HepG2 (cell line): ENCODE measurements around the gene NOC3L. TPM values are rescaled to one million over a fixed set of nuclear protein-coding genes. Genes with fewer than 3 reads are reported as not detected.

Source experiments
- AGO2 ChIP-seq: fragments of 200-400 bp; formaldehyde crosslinking; optimal IDR thresholded peaks from 2 replicates; pipeline ENCODE3; 2017; ENCODE audit warnings: mild to moderate bottlenecking, low read depth, low read length, moderate library complexity
- ASH2L ChIP-seq: fragments of 300-600, 200-600 bp; sonication (generic); IDR thresholded peaks from 2 replicates; pipeline ENCODE4 v1.7.0; 2017; ENCODE audit warnings: low read depth, mild to moderate bottlenecking, moderate library complexity, mixed read lengths, low read length; ENCODE audit not compliant: insufficient read length
- ATF7-NPFF ChIP-seq: sonication (generic); formaldehyde crosslinking; IDR thresholded peaks from 2 replicates; pipeline ENCODE4 v1.8.1; 2023; ENCODE audit warnings: mild to moderate bottlenecking, low read depth, missing genetic modification reagents, moderate library complexity
- HNRNPL ChIP-seq: fragments of 200-400 bp; formaldehyde crosslinking; IDR thresholded peaks from 2 replicates; pipeline ENCODE4 v1.6.1; 2017; ENCODE audit warnings: mild to moderate bottlenecking, low read depth, low read length
- KAT7 ChIP-seq: IDR thresholded peaks from 2 replicates; pipeline ENCODE4 v1.6.1; 2018; ENCODE audit warnings: borderline replicate concordance, missing compliant biosample characterization
- MAZ ChIP-seq, 2 experiments: sonication (generic) in 1 of 2; formaldehyde crosslinking in 1 of 2; IDR thresholded peaks; 2 replicates each; pipeline versions ENCODE4 v1.5.0 to v1.6.1; 2012 to 2020; ENCODE audit warnings: low read depth in 2 of 2, mild to moderate bottlenecking in 2 of 2, borderline replicate concordance in 1 of 2, improper control_type of control experiment in 1 of 2, low read length in 1 of 2, missing genetic modification reagents in 1 of 2, moderate library complexity in 1 of 2
- MEF2D ChIP-seq: sonication (generic); formaldehyde crosslinking; IDR thresholded peaks from 2 replicates; pipeline ENCODE4 v1.5.1; 2020; ENCODE audit warnings: mild to moderate bottlenecking, missing genetic modification reagents
- MEIS2 ChIP-seq: sonication (generic); formaldehyde crosslinking; IDR thresholded peaks from 2 replicates; pipeline ENCODE4 v1.9.0; 2021; ENCODE audit warnings: mild to moderate bottlenecking, missing genetic modification reagents
- MTA3 ChIP-seq: sonication (generic); formaldehyde crosslinking; IDR thresholded peaks from 2 replicates; pipeline ENCODE4 v1.4.0; 2020; ENCODE audit warnings: missing genetic modification reagents
- NONO ChIP-seq, 2 experiments: fragments of 450-650 bp in 1 of 2; sonication (generic) in 1 of 2; formaldehyde crosslinking in 1 of 2; IDR thresholded peaks in 1 of 2; conservative IDR thresholded peaks in 1 of 2; 2 replicates each; pipeline versions ENCODE4 v1.6.1 to v1.8.0; 2017 to 2022; ENCODE audit warnings: mild to moderate bottlenecking in 1 of 2, missing genetic modification reagents in 1 of 2, moderate library complexity in 1 of 2
- NR2C2 ChIP-seq: sonication (generic); formaldehyde crosslinking; IDR thresholded peaks from 2 replicates; pipeline ENCODE4 v1.4.0; 2020; ENCODE audit warnings: missing genetic modification reagents, mild to moderate bottlenecking, moderate library complexity, borderline replicate concordance
- REXO4 ChIP-seq: sonication (generic); formaldehyde crosslinking; IDR thresholded peaks from 2 replicates; pipeline ENCODE4 v1.8.0; 2022; ENCODE audit warnings: missing genetic modification reagents, mild to moderate bottlenecking, borderline replicate concordance
- SALL2 ChIP-seq: sonication (generic); formaldehyde crosslinking; IDR thresholded peaks from 2 replicates; pipeline ENCODE4 v1.8.1; 2023; ENCODE audit warnings: mild to moderate bottlenecking, missing genetic modification reagents, inconsistent platforms
- SOX13 ChIP-seq, 3 experiments: fragments of 450-650 bp in 1 of 3; sonication (generic) in 1 of 3; formaldehyde crosslinking in 1 of 3; IDR thresholded peaks in 2 of 3; conservative IDR thresholded peaks in 1 of 3; 2 replicates each; pipeline versions ENCODE4 v1.5.0 to v1.6.1; 2016 to 2020; ENCODE audit warnings: antibody characterized with exemption in 1 of 3, mild to moderate bottlenecking in 1 of 3, missing compliant biosample characterization in 1 of 3, missing genetic modification reagents in 1 of 3, moderate library complexity in 1 of 3
- XRCC5 ChIP-seq: fragments of 200-400 bp; formaldehyde crosslinking; optimal IDR thresholded peaks from 2 replicates; pipeline ENCODE3; 2017; ENCODE audit warnings: mild to moderate bottlenecking, low read length
- ZBTB42 ChIP-seq: sonication (generic); formaldehyde crosslinking; IDR thresholded peaks from 2 replicates; pipeline ENCODE4 v1.5.0; 2020; ENCODE audit warnings: mild to moderate bottlenecking, missing genetic modification reagents
- ZKSCAN1 ChIP-seq: fragments of 150-350 bp; IDR thresholded peaks from 2 replicates; pipeline ENCODE4 v1.6.1; 2014; ENCODE audit warnings: low read length
- ZNF605 ChIP-seq: sonication (generic); formaldehyde crosslinking; IDR thresholded peaks from 2 replicates; pipeline ENCODE4 v1.8.0; 2022; ENCODE audit warnings: mild to moderate bottlenecking, missing genetic modification reagents
- ZNF678 ChIP-seq: sonication (generic); formaldehyde crosslinking; IDR thresholded peaks from 2 replicates; pipeline ENCODE4 v1.4.0; 2020; ENCODE audit warnings: mild to moderate bottlenecking, missing genetic modification reagents
- polyA plus RNA-seq, 8 experiments: library from polyadenylated mRNA; depleted of rRNA in 3 of 8; stranded (reverse) in 7 of 8; unstranded in 1 of 8; fragments of >200 nt; fragmentation: Illumina TruSeq in 4 of 8; extraction: Trizol in 4 of 8; gene quantifications; 2 replicates each; pipeline versions ENCODE4 v1.2.1 to v1.2.3, GENCODE V29; 2011 to 2016; ENCODE audit warnings: low read depth in 4 of 8, missing spikeins in 1 of 8, mixed read lengths in 1 of 8; ENCODE audit not compliant: insufficient read depth in 1 of 8
- total RNA-seq, 5 experiments: library from RNA; depleted of rRNA; stranded (reverse); fragments of >200 nt; fragmentation: Illumina TruSeq; extraction: Trizol; gene quantifications; 2 replicates each; pipeline ENCODE4 v1.2.3, GENCODE V29; 2016; ENCODE audit warnings: low read depth in 1 of 5
- TF ChIP-seq, protein P1 (sequence below): IDR thresholded peaks from 2 replicates; pipeline ENCODE4 v1.6.1; 2016; ENCODE audit warnings: mild to moderate bottlenecking, missing biosample characterization, missing genetic modification reagents
- TF ChIP-seq, protein P2 (sequence below), 2 experiments: sonication (generic) in 1 of 2; formaldehyde crosslinking in 1 of 2; IDR thresholded peaks; 2 replicates each; pipeline versions ENCODE4 v1.4.0 to v1.6.1; 2016 to 2020; ENCODE audit warnings: borderline replicate concordance in 1 of 2, low read depth in 1 of 2, mild to moderate bottlenecking in 1 of 2, missing genetic modification reagents in 1 of 2
- TF ChIP-seq, protein P3 (sequence below): sonication (generic); formaldehyde crosslinking; IDR thresholded peaks from 2 replicates; pipeline ENCODE4 v1.5.0; 2020; ENCODE audit warnings: missing genetic modification reagents, mild to moderate bottlenecking, borderline replicate concordance
- TF ChIP-seq, protein P4 (sequence below): sonication (generic); formaldehyde crosslinking; IDR thresholded peaks from 2 replicates; pipeline ENCODE4 v1.4.0; 2020; ENCODE audit warnings: missing genetic modification reagents

The NOC3L gene
- total and polyA plus RNA-seq, 2 of the 13 experiments (the other 11 are each of a cell fraction or from before 2014, with no cell fraction given) = 7.8 to 36.6 TPM

DNA sequence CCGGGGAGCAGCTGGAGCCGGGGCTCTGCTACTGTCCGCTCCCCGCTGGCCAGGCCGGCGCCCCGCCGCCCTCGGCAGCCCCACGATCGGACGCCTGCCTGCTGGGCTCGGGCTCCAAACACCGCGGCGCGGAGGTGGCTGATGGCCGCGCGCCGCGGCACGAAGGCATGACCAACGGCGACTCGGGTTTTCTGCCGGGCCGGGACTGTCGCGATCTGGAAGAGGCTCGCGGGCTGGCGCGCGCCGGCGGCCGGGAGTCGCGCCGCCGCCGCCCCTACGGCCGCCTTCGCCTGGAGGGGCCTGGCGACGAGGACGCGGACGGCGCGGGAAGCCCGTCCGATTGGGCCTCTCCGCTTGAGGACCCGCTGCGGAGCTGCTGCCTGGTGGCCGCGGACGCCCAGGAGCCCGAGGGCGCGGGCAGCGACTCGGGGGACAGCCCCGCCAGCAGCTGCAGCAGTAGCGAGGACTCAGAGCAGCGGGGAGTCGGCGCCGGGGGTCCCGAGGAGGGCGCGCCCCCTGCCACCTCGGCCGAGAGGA is 40.2 kb upstream of the NOC3L start (continued):
- TF ChIP-seq ZNF678 (CRISPR knock-in tag) = peak; percentile 43; the same call in 1 of the 2 replicates
- 0 out of 2 replicates have a peak, but pooled peaks have one; percentile 4 for TF ChIP-seq ZBTB42
- TF ChIP-seq MAZ (IDR thresholded peaks at IDR 0.05; ENCODE audit: borderline replicate concordance, low read depth, low read length) = no peak
- peak; percentile 53; the same call in 1 of the 2 replicates for TF ChIP-seq MAZ (CRISPR knock-in tag; IDR thresholded peaks at IDR 0.05; ENCODE audit: low read depth)
- no peak for TF ChIP-seq XRCC5
- TF ChIP-seq SALL2 (CRISPR knock-in tag) = no peak
- 0 out of 2 replicates have a peak, but pooled peaks have one; percentile 8 for TF ChIP-seq NR2C2 (CRISPR knock-in tag)
- TF ChIP-seq AGO2 = peak; percentile 46
- no peak for TF ChIP-seq REXO4 (CRISPR knock-in tag)
- TF ChIP-seq, protein P1, sequence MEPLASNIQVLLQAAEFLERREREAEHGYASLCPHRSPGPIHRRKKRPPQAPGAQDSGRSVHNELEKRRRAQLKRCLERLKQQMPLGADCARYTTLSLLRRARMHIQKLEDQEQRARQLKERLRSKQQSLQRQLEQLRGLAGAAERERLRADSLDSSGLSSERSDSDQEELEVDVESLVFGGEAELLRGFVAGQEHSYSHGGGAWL (CRISPR knock-in tag) = no peak
- TF ChIP-seq SOX13 (IDR thresholded peaks at IDR 0.05) = no peak
- no peak for TF ChIP-seq SOX13 (CRISPR knock-in tag; conservative IDR thresholded peaks at IDR 0.05 in 1 of 2, IDR thresholded peaks at IDR 0.05 in 1 of 2)
- peak; percentile 46; the same call in 1 of the 2 replicates for TF ChIP-seq KAT7 (CRISPR knock-in tag)
- peak; percentile 72 for TF ChIP-seq ASH2L
- TF ChIP-seq ZNF605 = 0 out of 2 replicates have a peak, but pooled peaks have one; percentile 3
- TF ChIP-seq, protein P2, sequence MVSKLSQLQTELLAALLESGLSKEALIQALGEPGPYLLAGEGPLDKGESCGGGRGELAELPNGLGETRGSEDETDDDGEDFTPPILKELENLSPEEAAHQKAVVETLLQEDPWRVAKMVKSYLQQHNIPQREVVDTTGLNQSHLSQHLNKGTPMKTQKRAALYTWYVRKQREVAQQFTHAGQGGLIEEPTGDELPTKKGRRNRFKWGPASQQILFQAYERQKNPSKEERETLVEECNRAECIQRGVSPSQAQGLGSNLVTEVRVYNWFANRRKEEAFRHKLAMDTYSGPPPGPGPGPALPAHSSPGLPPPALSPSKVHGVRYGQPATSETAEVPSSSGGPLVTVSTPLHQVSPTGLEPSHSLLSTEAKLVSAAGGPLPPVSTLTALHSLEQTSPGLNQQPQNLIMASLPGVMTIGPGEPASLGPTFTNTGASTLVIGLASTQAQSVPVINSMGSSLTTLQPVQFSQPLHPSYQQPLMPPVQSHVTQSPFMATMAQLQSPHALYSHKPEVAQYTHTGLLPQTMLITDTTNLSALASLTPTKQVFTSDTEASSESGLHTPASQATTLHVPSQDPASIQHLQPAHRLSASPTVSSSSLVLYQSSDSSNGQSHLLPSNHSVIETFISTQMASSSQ (IDR thresholded peaks at IDR 0.05; ENCODE audit: low read depth) = no peak
- TF ChIP-seq, protein P2 (CRISPR knock-in tag; IDR thresholded peaks at IDR 0.05; ENCODE audit: borderline replicate concordance) = 0 out of 2 replicates have a peak, but pooled peaks have one; percentile 22
- TF ChIP-seq MEF2D (CRISPR knock-in tag) = no peak
- no peak for TF ChIP-seq ZKSCAN1
- TF ChIP-seq ATF7-NPFF (CRISPR knock-in tag) = peak; percentile 39; the same call in 1 of the 2 replicates
- no peak for TF ChIP-seq NONO (IDR thresholded peaks at IDR 0.05)
- TF ChIP-seq NONO (CRISPR knock-in tag; conservative IDR thresholded peaks at IDR 0.05) = 0 out of 2 replicates have a peak, but pooled peaks have one; percentile 1
- TF ChIP-seq MEIS2 (CRISPR knock-in tag) = 0 out of 2 replicates have a peak, but pooled peaks have one; percentile 20
- TF ChIP-seq, protein P3, sequence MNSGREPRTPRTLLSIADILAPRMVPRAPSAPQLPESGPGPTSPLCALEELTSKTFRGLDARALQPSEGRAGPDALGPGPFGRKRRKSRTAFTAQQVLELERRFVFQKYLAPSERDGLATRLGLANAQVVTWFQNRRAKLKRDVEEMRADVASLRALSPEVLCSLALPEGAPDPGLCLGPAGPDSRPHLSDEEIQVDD = no peak
- no peak for TF ChIP-seq MTA3 (CRISPR knock-in tag)
- TF ChIP-seq, protein P4, sequence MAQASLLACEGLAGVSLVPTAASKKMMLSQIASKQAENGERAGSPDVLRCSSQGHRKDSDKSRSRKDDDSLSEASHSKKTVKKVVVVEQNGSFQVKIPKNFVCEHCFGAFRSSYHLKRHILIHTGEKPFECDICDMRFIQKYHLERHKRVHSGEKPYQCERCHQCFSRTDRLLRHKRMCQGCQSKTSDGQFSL = peak; percentile 19; the same call in 1 of the 2 replicates
- TF ChIP-seq HNRNPL = no peak
